ENCODE data around the gene SFXN1.

DNA sequence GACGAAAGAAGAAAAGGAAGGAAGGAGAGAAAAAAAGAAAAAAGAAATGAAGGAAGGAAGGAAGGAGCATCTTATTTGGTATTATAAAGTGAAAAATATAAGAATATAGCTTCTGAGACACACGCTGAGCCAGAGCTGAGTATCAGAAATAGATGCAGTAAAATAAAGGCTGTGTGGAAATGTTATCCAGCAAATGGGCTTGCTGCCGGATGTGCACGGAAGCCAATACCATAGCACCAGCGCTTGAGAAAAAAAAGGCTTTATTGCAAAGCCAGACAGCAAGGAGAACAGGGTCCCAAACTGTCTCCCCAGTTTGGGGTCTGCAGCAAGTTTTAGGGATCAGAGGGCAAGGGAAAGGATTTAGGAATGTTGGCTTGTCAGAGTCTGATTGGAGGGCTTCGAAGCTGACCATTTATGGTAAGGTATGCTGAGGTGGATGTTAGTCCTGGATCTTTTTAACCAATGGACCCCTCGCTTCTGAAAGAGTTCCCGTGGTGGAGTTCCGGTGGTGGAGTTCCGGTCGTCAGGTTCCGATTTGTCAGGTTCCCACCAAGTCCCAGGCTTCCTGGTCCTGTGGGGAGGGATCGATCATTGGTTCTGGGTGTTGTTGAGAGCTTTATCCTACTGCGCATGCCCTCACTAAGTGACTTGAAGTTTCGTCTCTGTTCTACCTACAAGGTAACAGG lies 70.4 kb downstream of the SFXN1 start:
- no peak for TF ChIP-seq CTCF (IDR thresholded peaks at IDR 0.05)
- TF ChIP-seq POLR2A (IDR thresholded peaks at IDR 0.05), result no peak

Data from adrenal gland (tissue), 5 donors.